COR-L47 (cell line): Measurements from ENCODE around the gene CYB5B.

Experiments used
- DNase-seq: peaks from one replicate; lab custom pipeline; 2025; lab: John Stamatoyannopoulos, UW

The CYB5B gene, protein sequence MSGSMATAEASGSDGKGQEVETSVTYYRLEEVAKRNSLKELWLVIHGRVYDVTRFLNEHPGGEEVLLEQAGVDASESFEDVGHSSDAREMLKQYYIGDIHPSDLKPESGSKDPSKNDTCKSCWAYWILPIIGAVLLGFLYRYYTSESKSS

GRCh38 chr16:69424053-69424934 is at the start of gene CYB5B:
CYB5B (plus strand) TSS chr16:69424619; CDS start chr16:69424684, 65 bp downstream.
- peak; percentile 100 for DNase-seq

GRCh38 chr16:69376393-69377059 is 47.9 kb upstream of the CYB5B start:
- no peak for DNase-seq

GRCh38 chr16:69378036-69378435 is 46.4 kb upstream of the CYB5B start:
- DNase-seq = no peak

DNA sequence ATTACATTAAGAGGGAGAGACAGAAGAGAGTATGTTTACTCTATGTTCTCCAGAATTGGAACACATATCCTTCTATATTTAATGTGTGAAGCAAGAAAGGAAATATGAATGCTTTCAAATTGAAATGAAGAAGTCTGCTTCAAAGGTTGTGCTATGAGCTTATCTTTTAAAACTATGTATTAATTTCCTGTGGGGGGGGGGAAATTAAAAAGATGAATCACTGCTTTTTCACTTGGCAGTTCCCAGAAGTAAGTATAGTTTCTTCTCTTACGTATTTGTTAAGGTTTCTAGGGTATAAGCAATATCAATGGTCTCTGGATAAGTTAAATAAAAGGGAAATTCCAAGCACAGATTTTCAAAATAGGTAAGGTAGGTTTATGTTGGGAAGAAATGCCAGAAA is 45.7 kb upstream of the CYB5B start:
- DNase-seq = no peak

DNA sequence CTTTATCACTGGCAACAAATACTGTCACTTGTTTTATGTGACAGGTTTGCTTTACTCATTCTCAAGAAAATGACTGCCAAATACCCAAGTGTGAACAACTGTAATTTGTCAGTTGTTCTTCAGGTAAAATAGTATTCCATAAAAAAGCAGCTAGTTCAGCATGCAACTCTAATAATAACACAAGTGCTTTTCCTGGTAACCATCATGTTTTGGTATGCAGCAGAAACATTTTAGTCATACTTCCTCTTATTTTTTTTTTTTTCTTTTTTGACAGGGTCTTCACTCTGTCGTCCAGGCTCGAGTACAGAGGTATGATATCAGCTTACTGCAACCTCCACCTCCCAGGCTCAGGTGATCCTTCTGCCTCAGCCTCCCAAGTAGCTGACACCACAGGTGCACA is 43.2 kb upstream of the CYB5B start:
- DNase-seq = no peak

- DNase-seq = no peak
These were observed 42.0 kb upstream of the CYB5B start for GRCh38 chr16:69382421-69382820.

- DNase-seq = no peak
These were observed 39.4 kb upstream of the CYB5B start for GRCh38 chr16:69384974-69385373.

DNA sequence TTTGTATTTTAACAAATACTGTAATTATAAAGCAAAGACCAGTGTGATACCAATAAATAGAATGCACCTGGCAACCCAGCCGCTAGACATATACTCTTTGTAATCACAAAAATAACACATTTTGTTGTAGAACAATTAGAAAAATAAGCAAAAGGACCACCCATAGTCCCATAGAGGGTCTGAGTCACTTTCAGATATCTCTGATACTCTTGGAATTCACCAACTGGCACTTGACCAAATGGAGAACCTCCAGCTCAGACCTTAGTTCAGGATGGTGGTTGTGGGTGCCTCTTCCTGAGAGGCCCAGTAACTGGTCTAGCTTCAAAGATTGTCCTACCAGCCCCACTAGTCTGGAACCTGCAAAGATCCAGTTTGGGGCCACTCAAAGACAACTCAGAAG is 37.8 kb upstream of the CYB5B start:
- no peak for DNase-seq

GRCh38 chr16:69393898-69394849 is 30.2 kb upstream of the CYB5B start:
- no peak for DNase-seq

DNA sequence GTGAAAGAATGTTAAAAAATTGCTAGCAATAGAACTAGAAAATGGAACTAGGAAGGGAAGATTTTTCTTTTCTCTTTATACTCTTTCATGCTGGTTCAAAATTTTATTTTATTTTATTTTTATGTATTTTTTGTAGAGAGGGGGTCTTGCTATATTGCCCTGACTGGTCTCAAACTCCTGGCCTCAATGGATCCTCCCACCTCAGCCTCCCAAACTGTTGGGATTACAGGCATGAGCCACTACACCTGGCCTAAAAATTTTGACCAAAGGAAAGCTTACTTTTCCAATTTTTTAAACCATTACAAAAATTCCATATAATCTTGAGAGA is 28.6 kb upstream of the CYB5B start:
- DNase-seq = no peak

GRCh38 chr16:69396187-69397061 is 28.0 kb upstream of the CYB5B start:
- DNase-seq = peak; percentile 75

DNA sequence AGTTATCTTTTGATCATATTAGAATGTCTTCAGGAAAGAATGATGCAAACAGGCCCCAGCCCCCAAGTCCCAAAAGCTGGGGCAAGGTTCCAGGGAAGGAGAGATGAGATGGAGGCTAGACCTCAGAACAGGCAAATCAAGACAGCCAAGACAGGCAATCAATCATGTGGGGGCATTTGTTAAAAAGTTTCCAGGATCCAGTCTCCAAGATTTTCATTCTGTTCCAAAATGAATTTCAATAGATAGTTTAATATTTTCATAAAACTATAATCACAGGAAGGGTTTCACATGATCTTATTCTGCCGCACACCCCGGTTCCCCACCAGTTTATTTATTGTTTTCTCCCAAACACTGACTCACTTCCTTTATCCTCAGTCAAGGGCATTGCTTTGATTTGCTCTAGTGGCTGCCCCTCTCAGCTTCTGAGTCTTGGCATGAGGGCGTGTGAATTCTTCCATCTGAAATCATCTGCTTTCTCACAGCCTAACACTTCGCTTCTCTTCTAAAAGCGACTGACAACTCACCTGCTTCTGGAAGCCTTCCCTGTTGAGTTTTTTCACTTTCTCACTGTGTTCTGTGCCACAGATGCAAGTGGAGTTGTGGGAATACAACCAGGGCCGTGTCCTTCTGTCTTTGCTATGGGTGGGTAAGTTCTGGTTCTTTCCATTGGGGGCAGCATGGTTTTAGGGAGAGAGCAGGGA is 26.4 kb upstream of the CYB5B start:
- DNase-seq = peak; percentile 13

DNA sequence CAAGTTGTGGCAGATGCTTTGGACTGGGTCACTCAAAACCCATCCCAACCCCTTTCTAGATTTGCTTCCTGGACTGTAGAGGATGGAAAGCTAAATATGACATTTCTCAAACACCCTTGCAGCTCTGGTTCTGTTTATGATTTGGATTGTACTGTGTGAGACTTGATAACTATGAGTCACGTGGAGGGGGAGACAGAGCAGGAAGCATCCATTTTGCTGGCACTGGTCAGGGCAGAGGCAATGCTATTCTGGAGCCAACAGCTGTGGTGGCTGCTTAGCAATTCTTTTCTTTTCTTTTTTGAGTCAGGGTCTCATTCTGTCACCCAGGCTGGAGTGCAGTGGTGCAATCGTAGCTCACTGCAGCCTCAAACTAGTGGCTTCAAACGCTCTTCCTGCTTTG is 25.1 kb upstream of the CYB5B start:
- DNase-seq = no peak

DNA sequence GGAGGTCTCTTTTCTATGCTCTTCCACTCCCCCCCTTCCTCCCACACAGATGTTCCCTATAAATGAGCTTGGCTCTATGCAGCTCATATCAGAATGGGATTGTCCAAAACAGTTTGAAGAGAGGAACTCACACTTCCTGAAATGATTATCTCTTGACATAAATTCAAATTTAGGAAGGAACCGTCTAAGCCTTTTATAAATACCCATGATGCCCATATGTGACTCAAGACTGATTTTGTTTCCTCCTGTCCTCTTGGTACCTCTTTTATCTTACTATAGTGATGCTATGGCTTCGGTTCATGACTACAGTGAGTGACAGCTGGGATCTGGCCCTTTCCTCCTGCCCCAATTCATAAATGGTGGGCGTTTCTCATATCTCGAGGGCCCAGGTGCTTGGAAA is 22.0 kb upstream of the CYB5B start:
- DNase-seq = no peak

DNA sequence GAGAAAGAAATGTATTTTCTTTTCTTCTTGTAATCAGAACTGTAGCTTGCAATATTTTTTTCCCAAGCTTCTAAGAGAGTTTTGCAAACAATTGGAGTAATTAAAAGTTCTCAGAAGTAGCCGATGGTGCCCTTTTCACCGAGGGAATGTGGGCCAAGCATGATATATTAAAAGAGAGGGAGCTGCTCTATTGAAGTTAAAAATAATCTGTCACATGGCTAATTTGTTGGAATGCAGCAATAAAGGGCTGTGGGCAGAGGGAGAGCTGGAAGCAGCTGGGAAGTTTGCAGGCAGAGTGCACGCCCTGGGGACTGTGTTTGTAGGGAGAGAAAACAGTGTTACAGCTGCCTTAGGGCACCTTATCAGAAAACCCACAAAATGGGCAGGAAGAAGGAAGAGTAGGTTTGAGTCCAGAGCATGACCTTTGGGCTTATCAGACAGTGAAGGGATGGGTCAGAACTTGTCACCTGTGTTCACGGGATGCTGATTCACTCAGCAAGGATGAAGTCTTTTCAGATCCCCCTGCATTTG is 20.1 kb upstream of the CYB5B start:
- DNase-seq = no peak

GRCh38 chr16:69405326-69405725 is 19.1 kb upstream of the CYB5B start:
- DNase-seq = no peak

- DNase-seq = no peak
These were observed 18.7 kb upstream of the CYB5B start for GRCh38 chr16:69405757-69406156.

- no peak for DNase-seq
These were observed 17.6 kb upstream of the CYB5B start for GRCh38 chr16:69406780-69407331.

GRCh38 chr16:69407702-69408323 is 16.6 kb upstream of the CYB5B start:
- no peak for DNase-seq
